ENCODE data around the gene RNLS.

DNA sequence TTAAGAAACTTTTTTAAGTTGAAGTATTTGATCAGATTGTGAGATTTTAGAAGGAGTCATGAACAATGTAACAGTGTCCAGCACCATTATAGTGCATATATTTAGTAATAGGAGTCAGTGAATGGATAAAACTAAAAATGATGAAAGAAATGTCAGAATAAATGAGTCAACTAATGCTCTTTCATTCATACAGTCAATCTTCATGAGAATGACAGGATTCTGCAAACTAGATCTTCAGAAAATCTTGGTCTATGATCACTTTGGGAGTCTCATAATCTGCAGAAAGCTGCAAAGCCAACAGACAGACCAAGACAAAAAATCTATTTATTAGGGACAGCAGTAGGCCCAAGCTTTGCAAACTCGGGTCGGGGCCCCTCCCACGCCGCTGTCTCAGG, 710 bp downstream of the RNLS start:
- TF ChIP-seq TAF1 (IDR thresholded peaks at IDR 0.05; ENCODE audit: borderline replicate concordance, insufficient read depth, low read length) (no peak), POLR2AphosphoS5 (IDR thresholded peaks at IDR 0.05; ENCODE audit: low read depth, low read length) (no peak), SIN3A (IDR thresholded peaks at IDR 0.05; ENCODE audit: borderline replicate concordance, insufficient read depth, low read length) (no peak)
- TF ChIP-seq, protein P1, sequence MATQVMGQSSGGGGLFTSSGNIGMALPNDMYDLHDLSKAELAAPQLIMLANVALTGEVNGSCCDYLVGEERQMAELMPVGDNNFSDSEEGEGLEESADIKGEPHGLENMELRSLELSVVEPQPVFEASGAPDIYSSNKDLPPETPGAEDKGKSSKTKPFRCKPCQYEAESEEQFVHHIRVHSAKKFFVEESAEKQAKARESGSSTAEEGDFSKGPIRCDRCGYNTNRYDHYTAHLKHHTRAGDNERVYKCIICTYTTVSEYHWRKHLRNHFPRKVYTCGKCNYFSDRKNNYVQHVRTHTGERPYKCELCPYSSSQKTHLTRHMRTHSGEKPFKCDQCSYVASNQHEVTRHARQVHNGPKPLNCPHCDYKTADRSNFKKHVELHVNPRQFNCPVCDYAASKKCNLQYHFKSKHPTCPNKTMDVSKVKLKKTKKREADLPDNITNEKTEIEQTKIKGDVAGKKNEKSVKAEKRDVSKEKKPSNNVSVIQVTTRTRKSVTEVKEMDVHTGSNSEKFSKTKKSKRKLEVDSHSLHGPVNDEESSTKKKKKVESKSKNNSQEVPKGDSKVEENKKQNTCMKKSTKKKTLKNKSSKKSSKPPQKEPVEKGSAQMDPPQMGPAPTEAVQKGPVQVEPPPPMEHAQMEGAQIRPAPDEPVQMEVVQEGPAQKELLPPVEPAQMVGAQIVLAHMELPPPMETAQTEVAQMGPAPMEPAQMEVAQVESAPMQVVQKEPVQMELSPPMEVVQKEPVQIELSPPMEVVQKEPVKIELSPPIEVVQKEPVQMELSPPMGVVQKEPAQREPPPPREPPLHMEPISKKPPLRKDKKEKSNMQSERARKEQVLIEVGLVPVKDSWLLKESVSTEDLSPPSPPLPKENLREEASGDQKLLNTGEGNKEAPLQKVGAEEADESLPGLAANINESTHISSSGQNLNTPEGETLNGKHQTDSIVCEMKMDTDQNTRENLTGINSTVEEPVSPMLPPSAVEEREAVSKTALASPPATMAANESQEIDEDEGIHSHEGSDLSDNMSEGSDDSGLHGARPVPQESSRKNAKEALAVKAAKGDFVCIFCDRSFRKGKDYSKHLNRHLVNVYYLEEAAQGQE (IDR thresholded peaks at IDR 0.05; ENCODE audit: insufficient read depth in 1 of 2, low read depth in 2 of 2, low read length in 2 of 2): no peak

Measured in PFSK-1 (cell line).